Thoracic aorta (tissue), 2 donors: Measurements from ENCODE around the gene SDK1. TPM values are rescaled to one million over a fixed set of nuclear protein-coding genes. Genes with fewer than 3 reads are reported as not detected.

Experiments used
- ATAC-seq: fragments of 150-250 bp; one replicate; pipeline ENCODE4 v1.8.0; 2017; ENCODE audit warnings: low read depth; ENCODE audit not compliant: insufficient number of reproducible peaks, low FRiP score
- DNase-seq: peaks from one replicate; pipeline ENCODE4 v3.0.0-alpha.2; 2020; ENCODE audit warnings: low spot score
- H3K27ac ChIP-seq, 2 donors: fragments of 200-600 bp; sonication (generic); 1 replicate in 1 of 2; 2 replicates in 1 of 2; pipeline ENCODE4 v1.5.1; 2016; ENCODE audit warnings: mild to moderate bottlenecking in 2 of 2, moderate library complexity in 2 of 2
- H3K27me3 ChIP-seq: fragments of 200-600 bp; sonication (generic); replicated peaks from 2 replicates; pipeline ENCODE4 v1.6.0; 2016; ENCODE audit warnings: mild to moderate bottlenecking; ENCODE audit not compliant: insufficient read depth
- H3K36me3 ChIP-seq: fragments of 200-600 bp; sonication (generic); one replicate; pipeline ENCODE4 v1.5.1; 2016
- H3K4me1 ChIP-seq, 2 donors: fragments of 200-600 bp; sonication (generic); 1 replicate in 1 of 2; 2 replicates in 1 of 2; pipeline versions ENCODE4 v1.5.1 to v1.6.0; 2016; ENCODE audit warnings: low read depth in 2 of 2, mild to moderate bottlenecking in 1 of 2; ENCODE audit not compliant: control insufficient read depth in 1 of 2
- H3K4me3 ChIP-seq: fragments of 200-600 bp; sonication (generic); 2 replicates; pipeline ENCODE4 v1.5.1; 2016; ENCODE audit warnings: mild to moderate bottlenecking
- H3K9me3 ChIP-seq: fragments of 200-600 bp; sonication (generic); 2 replicates; pipeline ENCODE4 v1.5.1; 2016
- total RNA-seq, 2 donors: library from RNA; depleted of rRNA; stranded (reverse); fragments of >200 nt; gene quantifications; one replicate each; pipeline versions ENCODE4 v1.1.0 to v1.2.3, GENCODE V29; 2016
- TF ChIP-seq, protein P1 (sequence below): fragments of 200-600 bp; sonication (generic); IDR thresholded peaks from one replicate; pipeline ENCODE4 v1.5.1; 2019; ENCODE audit warnings: antibody characterized with exemption

Gene SDK1
- total RNA-seq, 2 donors from 2014 or later = 27.5 to 29.2 TPM

DNA sequence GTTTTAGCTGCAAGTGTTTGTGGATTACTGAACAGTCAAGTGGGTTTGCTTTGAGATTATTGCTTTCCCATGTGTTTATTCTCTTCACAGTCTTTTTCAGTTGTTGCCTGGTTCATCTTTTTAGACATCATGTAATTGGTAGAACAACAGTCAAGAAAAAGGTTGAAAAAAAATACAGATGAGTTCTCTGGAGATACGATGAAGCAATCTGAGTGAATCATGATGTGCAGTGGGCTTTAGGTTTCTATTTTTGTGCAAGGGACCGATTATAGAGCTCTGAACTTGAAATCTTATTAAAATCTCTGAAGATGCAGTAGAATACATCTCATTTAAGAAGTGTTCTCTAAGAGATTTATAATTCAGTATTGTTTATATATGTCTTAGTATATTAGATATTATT, 145.7 kb downstream of the SDK1 start:
- no peak for DNase-seq
- TF ChIP-seq, protein P1, sequence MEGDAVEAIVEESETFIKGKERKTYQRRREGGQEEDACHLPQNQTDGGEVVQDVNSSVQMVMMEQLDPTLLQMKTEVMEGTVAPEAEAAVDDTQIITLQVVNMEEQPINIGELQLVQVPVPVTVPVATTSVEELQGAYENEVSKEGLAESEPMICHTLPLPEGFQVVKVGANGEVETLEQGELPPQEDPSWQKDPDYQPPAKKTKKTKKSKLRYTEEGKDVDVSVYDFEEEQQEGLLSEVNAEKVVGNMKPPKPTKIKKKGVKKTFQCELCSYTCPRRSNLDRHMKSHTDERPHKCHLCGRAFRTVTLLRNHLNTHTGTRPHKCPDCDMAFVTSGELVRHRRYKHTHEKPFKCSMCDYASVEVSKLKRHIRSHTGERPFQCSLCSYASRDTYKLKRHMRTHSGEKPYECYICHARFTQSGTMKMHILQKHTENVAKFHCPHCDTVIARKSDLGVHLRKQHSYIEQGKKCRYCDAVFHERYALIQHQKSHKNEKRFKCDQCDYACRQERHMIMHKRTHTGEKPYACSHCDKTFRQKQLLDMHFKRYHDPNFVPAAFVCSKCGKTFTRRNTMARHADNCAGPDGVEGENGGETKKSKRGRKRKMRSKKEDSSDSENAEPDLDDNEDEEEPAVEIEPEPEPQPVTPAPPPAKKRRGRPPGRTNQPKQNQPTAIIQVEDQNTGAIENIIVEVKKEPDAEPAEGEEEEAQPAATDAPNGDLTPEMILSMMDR = no peak
- H3K4me1 ChIP-seq = no peaks in the 10 kb centered on the region
- no peak overlapping the region for H3K27ac ChIP-seq
- H3K36me3 ChIP-seq = no peaks in the 10 kb centered on the region
- H3K4me3 ChIP-seq = no peak overlapping the region
- peaks cover 15% of the 10 kb centered on the region for H3K9me3 ChIP-seq
- no peaks in the 10 kb centered on the region for H3K27me3 ChIP-seq
- ATAC-seq = no peak

DNA sequence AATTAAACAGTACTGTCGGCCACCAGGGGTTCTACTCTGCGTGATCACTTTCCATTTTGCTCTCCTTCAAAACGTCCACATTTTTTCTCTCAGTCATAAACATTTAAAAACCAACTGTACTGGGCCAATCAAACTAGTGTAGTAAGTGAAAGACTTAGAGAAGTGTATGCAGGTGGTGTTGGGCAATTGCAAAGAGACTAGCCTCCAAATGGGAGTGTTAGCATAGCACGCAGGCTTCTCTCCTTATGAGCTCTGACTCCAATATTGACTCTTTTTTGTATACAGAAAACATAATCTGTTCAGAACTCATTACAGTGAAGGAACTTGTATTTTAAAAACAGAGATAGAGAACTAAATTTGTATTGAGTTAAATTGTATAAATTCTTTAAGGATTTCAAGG, 150.6 kb downstream of the SDK1 start:
- Histone ChIP-seq H3K9me3 (peaks cover 3% of the 10 kb centered on the region), H3K27me3 (no peaks in the 10 kb centered on the region)

DNA sequence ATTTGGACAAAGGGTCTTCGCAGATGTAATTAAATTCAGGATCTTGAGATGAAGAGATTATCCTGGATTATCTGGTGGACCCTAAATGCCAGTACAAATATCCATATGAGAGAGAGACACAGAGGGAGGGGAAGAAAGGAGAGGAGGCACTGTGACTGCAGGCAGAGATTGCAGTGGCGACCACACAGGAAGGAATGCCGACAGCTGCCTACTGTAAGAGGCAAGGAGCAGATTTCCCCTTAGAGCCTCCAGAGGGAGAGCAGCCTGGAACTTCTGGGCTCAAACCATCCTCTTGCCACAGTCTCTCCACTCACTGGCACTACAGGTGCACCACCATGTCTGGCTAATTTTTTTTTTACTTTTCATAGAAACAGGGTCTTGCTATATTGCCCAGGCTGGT, 152.3 kb downstream of the SDK1 start:
- Histone ChIP-seq H3K27ac (no peak overlapping the region), H3K4me3 (no peak overlapping the region), H3K36me3 (no peaks in the 10 kb centered on the region), H3K27me3 (no peaks in the 10 kb centered on the region), H3K9me3 (peaks cover 3% of the 10 kb centered on the region), H3K4me1 (no peaks in the 10 kb centered on the region)
- TF ChIP-seq, protein P1 = no peak
- ATAC-seq = no peak
- no peak for DNase-seq

More for the DNA sequence above, 150.6 kb downstream of the SDK1 start:
- Histone ChIP-seq H3K4me3 (no peak overlapping the region), H3K4me1 (no peaks in the 10 kb centered on the region), H3K27ac (no peak overlapping the region), H3K36me3 (no peaks in the 10 kb centered on the region)
- ATAC-seq (no peak), DNase-seq (no peak)
- TF ChIP-seq, protein P1 = no peak

DNA sequence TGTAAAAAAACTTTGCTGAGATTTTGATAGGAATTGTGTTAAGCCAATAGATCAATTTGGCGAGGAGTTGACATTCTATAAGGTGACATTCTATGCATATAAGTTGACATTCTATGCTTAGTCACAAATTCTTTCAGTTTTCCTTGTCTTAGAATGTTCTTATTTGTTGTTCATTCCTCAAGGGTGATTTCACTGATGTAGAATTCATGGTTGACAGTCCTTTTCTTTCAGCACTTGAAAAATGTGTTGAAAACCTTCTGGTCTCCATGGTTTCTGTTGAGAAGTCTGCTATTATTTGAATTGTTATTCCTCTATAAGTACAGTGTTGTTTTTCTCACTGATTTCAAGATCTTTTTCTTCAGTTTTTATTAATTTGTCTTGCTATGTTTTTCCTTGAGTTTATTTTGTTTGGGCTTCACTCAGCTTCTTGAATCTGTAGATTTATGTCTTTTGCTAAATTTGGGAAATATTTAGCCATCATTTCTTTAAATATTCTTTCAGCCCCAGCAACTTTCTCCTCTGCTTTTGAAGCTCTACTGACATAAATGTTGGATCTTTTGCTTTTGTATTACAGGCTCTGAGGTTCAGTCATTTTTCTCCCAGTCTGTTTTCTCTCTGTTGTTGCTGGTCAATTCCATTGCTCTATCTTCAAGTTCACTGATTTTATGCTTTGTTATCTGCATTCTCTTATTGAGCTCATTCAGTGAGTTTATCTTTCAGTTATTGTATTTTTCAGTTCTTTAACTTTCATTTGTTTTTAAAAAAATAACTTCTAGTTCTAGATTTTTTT, 154.9 kb downstream of the SDK1 start:
- TF ChIP-seq, protein P1 = no peak
- no peak for ATAC-seq
- Histone ChIP-seq H3K36me3 (no peaks in the 10 kb centered on the region), H3K27me3 (no peaks in the 10 kb centered on the region), H3K9me3 (peaks cover 3% of the 10 kb centered on the region), H3K4me1 (no peaks in the 10 kb centered on the region), H3K4me3 (no peak overlapping the region), H3K27ac (no peak overlapping the region)
- no peak for DNase-seq

DNA sequence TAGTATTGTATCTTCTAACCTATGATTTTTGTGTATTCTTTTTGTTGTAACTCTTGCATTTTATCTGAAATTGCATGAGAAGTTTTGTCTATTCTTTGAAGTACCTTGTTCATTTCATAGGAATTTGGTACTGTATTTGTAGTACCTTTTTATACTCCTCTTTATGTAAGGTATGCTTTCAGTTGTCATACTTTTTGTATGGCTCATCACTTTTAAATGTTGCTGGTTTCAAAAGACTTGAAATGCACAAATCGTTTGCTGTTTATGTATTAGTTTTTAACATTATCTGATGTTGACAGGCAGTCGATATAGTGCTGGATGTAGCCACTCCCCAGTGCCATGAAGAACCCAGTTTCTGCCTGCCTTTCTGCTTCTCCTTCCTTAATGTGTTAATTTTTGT, 158.1 kb downstream of the SDK1 start:
- no peak overlapping the region for H3K27ac ChIP-seq
- DNase-seq (no peak), ATAC-seq (no peak)
- H3K4me1 ChIP-seq = no peaks in the 10 kb centered on the region
- peaks cover 3% of the 10 kb centered on the region for H3K9me3 ChIP-seq
- H3K27me3 ChIP-seq = no peaks in the 10 kb centered on the region
- no peaks in the 10 kb centered on the region for H3K36me3 ChIP-seq
- TF ChIP-seq, protein P1 = no peak
- H3K4me3 ChIP-seq = no peak overlapping the region
